ENCODE results near the gene RAD18.

- TF ChIP-seq EZH2 (IDR thresholded peaks at IDR 0.05; ENCODE audit: insufficient read depth, poor library complexity, severe bottlenecking) = no peak
- TF ChIP-seq EZH2phosphoT487 (IDR thresholded peaks at IDR 0.05; ENCODE audit: insufficient read depth, low read depth) = no peak
Measured at GRCh38 chr3:8985411-8985831, 22.1 kb upstream of the RAD18 start.
